GM12878 (cell line): ENCODE measurements around the gene MARCHF6. TPM values are rescaled to one million over a fixed set of nuclear protein-coding genes. Genes with fewer than 3 reads are reported as not detected.

Experiments used
- ATAC-seq: fragments of 200-7000 bp; cut with Tn5 transposase; 3 replicates; pipeline ENCODE4 v1.9.1; 2020; ENCODE audit warnings: mild to moderate bottlenecking, moderate library complexity
- BruUV-seq: library from RNA; stranded (reverse); fragments of 400-500 nt; replicated peaks from 2 replicates; lab custom pipeline; 2021; lab: Mats Ljungman, UMichigan
- CTCF ChIA-PET: fragments of 300-600 bp; sonication (Branson Sonifier 250); formaldehyde crosslinking; extraction: SDS; loops from one replicate; lab custom pipeline; 2021; ENCODE audit warnings: inconsistent platforms; lab: Yijun Ruan, JAX
- POLR2A ChIA-PET: fragments of 350-600 bp; formaldehyde crosslinking; extraction: SDS; loops from one replicate; lab custom pipeline; 2021; ENCODE audit warnings: inconsistent platforms; lab: Charles Lee
- RAD21 ChIA-PET: fragments of 300-600 bp; sonication (Branson Sonifier 250); formaldehyde crosslinking; loops from one replicate; lab custom pipeline; 2023; ENCODE audit warnings: antibody characterized with exemption; ENCODE audit not compliant: unreplicated experiment; lab: Charles Lee
- SMC1A ChIA-PET: fragments of 300-600 bp; sonication (Branson Sonifier 250); formaldehyde crosslinking; loops from one replicate; lab custom pipeline; 2023; ENCODE audit not compliant: unreplicated experiment, uncharacterized antibody; lab: Charles Lee
- DNase-seq: peaks from one replicate; pipeline ENCODE4 v3.0.0-alpha.2; 2011; ENCODE audit warnings: low read depth, low spot score
- FAIRE-seq: peaks from 3 replicates; lab custom pipeline; 2011; peaks lifted over from hg19 to GRCh38; lab: Jason Lieb, UNC
- H2AFZ ChIP-seq: 2 replicates; pipeline ENCODE4 v1.6.0; 2011; ENCODE audit warnings: low read depth, low read length, control low read depth; ENCODE audit not compliant: control insufficient read depth
- H3K27ac ChIP-seq: 2 replicates; pipeline ENCODE4 v1.5.1; 2011; ENCODE audit warnings: control low read depth; ENCODE audit not compliant: control insufficient read depth, insufficient read depth
- H3K27me3 ChIP-seq, 2 experiments: replicated peaks in 1 of 2; 2 replicates each; pipeline versions ENCODE4 v1.6.0 to v1.6.1; 2011; ENCODE audit warnings: low read length in 1 of 2; ENCODE audit not compliant: control insufficient read depth in 2 of 2, insufficient read depth in 2 of 2
- H3K36me3 ChIP-seq, 2 experiments: 2 replicates each; pipeline ENCODE4 v1.5.1; 2011; ENCODE audit warnings: low read length in 1 of 2; ENCODE audit not compliant: control insufficient read depth in 2 of 2, insufficient read depth in 2 of 2
- H3K4me1 ChIP-seq: 2 replicates; pipeline ENCODE4 v1.6.1; 2011; ENCODE audit warnings: mild to moderate bottlenecking, low read length, moderate library complexity, mixed read lengths; ENCODE audit not compliant: control insufficient read depth, insufficient read depth
- H3K4me2 ChIP-seq: 2 replicates; pipeline ENCODE4 v1.6.0; 2011; ENCODE audit warnings: control low read depth; ENCODE audit not compliant: control insufficient read depth, insufficient read depth
- H3K4me3 ChIP-seq: fragments of 200-600 bp; sonication (generic); 2 replicates; pipeline ENCODE4 v1.5.1; 2016
- H3K79me2 ChIP-seq: 2 replicates; pipeline ENCODE4 v1.6.0; 2011; ENCODE audit warnings: low read length; ENCODE audit not compliant: control insufficient read depth, insufficient read depth
- H3K9ac ChIP-seq: 2 replicates; pipeline ENCODE4 v1.8.0; 2011; ENCODE audit warnings: low read length, control low read depth, mixed read lengths; ENCODE audit not compliant: control insufficient read depth, insufficient read depth
- H3K9me3 ChIP-seq: replicated peaks from 3 replicates; pipeline ENCODE4 v1.5.1; 2011; ENCODE audit warnings: mild to moderate bottlenecking, low read length; ENCODE audit not compliant: control insufficient read depth, insufficient read depth
- H4K20me1 ChIP-seq: 2 replicates; pipeline ENCODE4 v1.6.0; 2011; ENCODE audit not compliant: control insufficient read depth, insufficient read depth
- ATF2 ChIP-seq: IDR thresholded peaks from 2 replicates; pipeline ENCODE4 v1.6.1; 2012; ENCODE audit warnings: low read length, inconsistent platforms
- GABPA ChIP-seq: IDR thresholded peaks from 2 replicates; pipeline ENCODE4 v1.6.1; 2014; ENCODE audit warnings: antibody characterized with exemption, low read depth, mild to moderate bottlenecking, inconsistent platforms
- MTA2 ChIP-seq: fragments of 450-650 bp; IDR thresholded peaks from 2 replicates; pipeline ENCODE4 v1.6.1; 2016; ENCODE audit warnings: low read depth, mild to moderate bottlenecking, moderate library complexity
- NFXL1 ChIP-seq: fragments of 450-650 bp; IDR thresholded peaks from 2 replicates; pipeline ENCODE4 v1.6.1; 2017; ENCODE audit warnings: antibody characterized with exemption, mild to moderate bottlenecking, borderline replicate concordance
- POLR2A ChIP-seq: IDR thresholded peaks from 2 replicates; pipeline ENCODE4 v1.6.1; 2011; ENCODE audit warnings: low read depth, mild to moderate bottlenecking, low read length
- SUPT20H ChIP-seq: IDR thresholded peaks from 2 replicates; pipeline ENCODE4 v1.6.1; 2011; ENCODE audit warnings: low read depth, mild to moderate bottlenecking, low read length, moderate library complexity, borderline replicate concordance; ENCODE audit not compliant: control insufficient read depth
- ZNF24 ChIP-seq: fragments of 450-650 bp; IDR thresholded peaks from 2 replicates; pipeline ENCODE4 v1.6.1; 2017; ENCODE audit warnings: antibody characterized with exemption, mild to moderate bottlenecking
- WGBS: methylation state at CpG from one replicate; pipeline ENCODE4 v1.1.6; 2016; ENCODE audit warnings: low lambda C conversion rate; ENCODE audit not compliant: insufficient replicate concordance, insufficient coverage; ENCODE audit errors: missing lambda C conversion rate; 5-methylcytosine and 5-hydroxymethylcytosine counted together
- in situ Hi-C: fragments of 300-500 bp; cut with MboI; formaldehyde crosslinking; loops from 9 replicates; pipeline ENCODE4 v1.14.3; 2018; ENCODE audit warnings: mixed read lengths
- intact Hi-C: fragments of 100-400 bp; cut with micrococcal nuclease; formaldehyde crosslinking; loops from one replicate; pipeline ENCODE4 v1.14.2; 2022; ENCODE audit not compliant: unreplicated experiment
- polyA plus RNA-seq, 11 experiments: library from polyadenylated mRNA; depleted of rRNA in 4 of 11; unstranded in 6 of 11; stranded (reverse) in 5 of 11; fragments of >200 nt; fragmentation: Nextera tagmentation in 4 of 11; fragmentation: Illumina TruSeq in 1 of 11; extraction: Ambion mirVana in 4 of 11; extraction: Trizol in 1 of 11; gene quantifications; 1 replicate in 1 of 11; 2 replicates in 10 of 11; pipeline versions ENCODE4 v1.2.1 to v1.2.3, GENCODE V29; 2011 to 2016; ENCODE audit warnings: inconsistent platforms in 2 of 11, missing spikeins in 2 of 11, low read depth in 1 of 11
- total RNA-seq, 4 experiments: library from RNA; depleted of rRNA in 3 of 4; stranded (reverse); fragments of >200 nt in 3 of 4; fragmentation: Illumina TruSeq in 1 of 4; extraction: Trizol in 1 of 4; gene quantifications; 2 replicates each; pipeline versions ENCODE4 v1.2.1 to v1.2.3, GENCODE V29; 2013 to 2021
- TF ChIP-seq, protein P1 (sequence below): fragments of 150-350 bp; IDR thresholded peaks from 2 replicates; pipeline ENCODE4 v1.6.1; 2014; ENCODE audit warnings: mild to moderate bottlenecking, low read depth, low read length

The MARCHF6 gene
- total and polyA plus RNA-seq, 10 of the 15 experiments (the other 5 are each of a cell fraction or from before 2014, with no cell fraction given) = 39.1 to 172 (median 61.0) TPM

- TF ChIP-seq ATF2 (0 out of 2 replicates have a peak, but pooled peaks have one; percentile 14), MTA2 (peak; percentile 53; the same call in 1 of the 2 replicates), ZNF24 (no peak)
These were observed 1.8 kb downstream of the MARCHF6 start (continued) for GRCh38 chr5:10355071-10355889.

DNA sequence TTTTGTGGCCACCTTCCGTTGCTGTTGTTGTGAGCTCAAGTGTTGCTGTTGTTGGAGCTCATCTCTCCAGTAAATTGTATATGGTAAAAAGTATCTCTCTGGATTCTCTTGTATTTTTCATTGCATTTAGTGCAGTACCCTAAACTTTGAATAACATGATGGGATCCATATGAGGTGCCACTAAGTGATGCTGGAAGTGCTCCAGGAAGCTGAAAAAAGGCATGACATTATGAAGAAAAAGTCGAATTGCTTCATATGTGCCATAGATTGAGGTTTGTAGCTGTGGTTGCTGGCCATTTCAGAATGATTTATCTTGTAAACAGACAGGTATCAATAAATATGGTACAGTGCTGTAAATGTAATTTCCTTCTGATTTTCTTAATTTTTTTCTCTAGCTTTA is 5.5 kb downstream of the MARCHF6 start:
- Histone ChIP-seq H4K20me1 (no peaks in the 10 kb centered on the region), H3K27me3 (no peaks in the 10 kb centered on the region), H3K4me1 (peaks cover 3% of the 10 kb centered on the region; the same call in 1 of the 2 replicates), H3K4me2 (no peak overlapping the region), H3K36me3 (no peaks in the 10 kb centered on the region; a peak in 1 of 4 replicates), H3K9me3 (no peaks in the 10 kb centered on the region), H3K79me2 (peaks cover 97% of the 10 kb centered on the region), H3K4me3 (no peak overlapping the region), H3K9ac (no peak overlapping the region), H2AFZ (no peak overlapping the region), H3K27ac (no peak overlapping the region)
- WGBS = 96% methylated on average over 2 of the region's 2 CpGs
- DNase-seq (no peak), FAIRE-seq (no peak), ATAC-seq (no peak)
- POLR2A ChIA-PET = no interaction called here
- intact Hi-C loops (loop anchor here (5.0 to 10.0 kb wide), 4 partner anchors 43 to 406 kb away; partner anchors contain the start of gene DAP), in situ Hi-C loops (no loop called here)
- CTCF ChIA-PET = interaction anchor here (0.6 to 3.2 kb wide), 11 partner anchors 9 to 459 kb away, joined by 3 to 26 read pairs (median 7); no protein-coding TSS in a partner anchor
- SMC1A ChIA-PET = interaction anchor here (0.8 to 1.8 kb wide), 7 partner anchors 9 to 270 kb away, joined by 3 to 6 read pairs (median 4); no protein-coding TSS in a partner anchor
- TF ChIP-seq GABPA (no peak), NFXL1 (no peak), POLR2A (no peak), SUPT20H (no peak)
- TF ChIP-seq, protein P1, sequence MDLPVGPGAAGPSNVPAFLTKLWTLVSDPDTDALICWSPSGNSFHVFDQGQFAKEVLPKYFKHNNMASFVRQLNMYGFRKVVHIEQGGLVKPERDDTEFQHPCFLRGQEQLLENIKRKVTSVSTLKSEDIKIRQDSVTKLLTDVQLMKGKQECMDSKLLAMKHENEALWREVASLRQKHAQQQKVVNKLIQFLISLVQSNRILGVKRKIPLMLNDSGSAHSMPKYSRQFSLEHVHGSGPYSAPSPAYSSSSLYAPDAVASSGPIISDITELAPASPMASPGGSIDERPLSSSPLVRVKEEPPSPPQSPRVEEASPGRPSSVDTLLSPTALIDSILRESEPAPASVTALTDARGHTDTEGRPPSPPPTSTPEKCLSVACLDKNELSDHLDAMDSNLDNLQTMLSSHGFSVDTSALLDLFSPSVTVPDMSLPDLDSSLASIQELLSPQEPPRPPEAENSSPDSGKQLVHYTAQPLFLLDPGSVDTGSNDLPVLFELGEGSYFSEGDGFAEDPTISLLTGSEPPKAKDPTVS = no peak
- no TSS peak for BruUV-seq
- RAD21 ChIA-PET = interaction anchor here (2.0 kb wide), 1 partner anchor 75 kb away, joined by 4 read pairs; no protein-coding TSS in a partner anchor
